ENCODE data around the gene XPC.
A peak's percentile ranks its signal among the peaks of the same experiment; 100 is the strongest.

The XPC gene

GRCh38 chr3:14147617-14148016 lies 30.8 kb downstream of the XPC start:
- DNase-seq (ENCODE audit: low spot score) = no peak

DNA sequence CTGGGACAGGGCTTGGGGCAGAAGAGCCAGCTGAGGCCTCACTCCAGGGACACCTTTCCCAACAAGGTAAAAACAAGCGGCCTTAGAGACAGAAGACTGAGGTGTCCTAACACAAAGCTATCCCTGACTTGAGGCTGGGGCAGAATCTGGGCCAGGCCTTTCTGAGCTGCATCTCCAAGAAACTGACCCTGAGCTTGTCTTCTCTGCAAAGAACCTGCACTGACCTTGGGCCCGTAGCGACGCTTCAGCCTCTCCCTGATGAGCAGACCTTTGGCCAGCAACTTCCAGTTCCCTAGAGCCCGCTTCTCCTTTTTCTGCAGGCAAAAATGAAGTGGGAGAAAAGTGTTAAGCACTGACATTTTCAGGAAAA lies 31.4 kb downstream of the XPC start:
- no peak for DNase-seq (ENCODE audit: low spot score)

- DNase-seq (ENCODE audit: low spot score) = no peak
Measured at GRCh38 chr3:14146381-14147065, 31.9 kb downstream of the XPC start.

DNA sequence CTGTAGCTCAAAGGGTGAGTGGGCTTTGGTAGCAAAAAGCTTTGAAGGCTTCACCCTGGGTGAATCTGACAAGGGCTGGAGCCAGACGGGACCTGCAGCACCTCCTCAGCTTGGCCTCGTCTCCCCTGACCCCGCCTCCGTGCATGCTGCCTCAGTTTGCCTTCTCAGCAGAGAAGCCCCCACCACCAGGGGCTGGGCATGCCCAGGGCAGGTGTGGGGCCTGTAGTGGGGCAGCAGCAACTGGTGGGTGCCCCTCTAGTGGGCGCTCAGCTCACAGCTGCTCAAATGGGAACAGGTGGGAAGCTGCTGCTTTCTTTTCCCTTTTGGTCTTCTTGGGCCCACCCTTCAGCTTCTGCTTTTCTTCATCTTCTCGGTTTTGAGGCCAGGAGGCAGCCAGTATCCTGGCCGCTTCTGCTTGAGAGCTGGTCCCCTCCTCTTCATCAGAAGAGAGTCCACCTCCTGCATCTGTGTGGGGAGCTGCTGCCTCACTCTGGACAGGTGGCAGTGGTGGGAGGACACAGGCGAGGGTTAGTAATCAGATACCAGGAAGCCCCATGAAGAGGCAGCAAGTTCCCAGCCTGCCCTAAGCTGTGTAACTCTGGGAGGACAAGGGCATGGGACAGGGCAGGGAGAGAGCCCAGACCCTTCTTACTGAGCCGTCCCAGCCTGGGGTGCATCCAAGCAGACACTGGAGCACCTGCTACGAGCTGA lies 32.6 kb downstream of the XPC start:
- DNase-seq (ENCODE audit: low spot score) = no peak

GRCh38 chr3:14145236-14145635 lies 33.2 kb downstream of the XPC start:
- peak; percentile 40 for DNase-seq (ENCODE audit: low spot score)

- peak; percentile 99 for DNase-seq (ENCODE audit: low spot score)
Measured at GRCh38 chr3:14144423-14145075, 33.9 kb downstream of the XPC start.

- DNase-seq (ENCODE audit: low spot score) = peak; percentile 92
Measured at GRCh38 chr3:14143271-14144225, 34.9 kb downstream of the XPC start.

GRCh38 chr3:14142567-14143270 lies 35.7 kb downstream of the XPC start:
- no peak for DNase-seq (ENCODE audit: low spot score)

GRCh38 chr3:14141602-14142341 lies 36.6 kb downstream of the XPC start:
- no peak for DNase-seq (ENCODE audit: low spot score)

- DNase-seq (ENCODE audit: low spot score) = no peak
Measured at GRCh38 chr3:14141144-14141543, 37.3 kb downstream of the XPC start.

DNA sequence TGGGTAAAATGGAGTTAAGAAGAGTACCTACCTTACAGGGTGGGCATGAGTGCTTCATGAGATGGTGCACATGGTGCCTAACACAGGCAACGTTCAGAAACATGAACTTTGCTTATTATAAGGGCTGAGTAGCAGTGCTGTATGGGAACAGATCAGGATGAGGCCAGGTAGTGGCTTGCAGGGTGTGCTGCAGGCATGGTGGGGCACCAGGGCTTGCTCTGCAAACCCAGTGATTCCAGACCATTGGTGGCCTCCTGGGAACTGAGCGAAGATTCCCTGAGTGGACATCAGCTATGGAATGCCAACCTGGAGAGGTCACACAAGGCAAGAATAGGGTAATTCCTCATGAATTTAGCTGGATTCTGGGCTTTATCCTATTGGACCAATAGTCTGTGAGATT lies 37.7 kb downstream of the XPC start:
- DNase-seq (ENCODE audit: low spot score) = no peak

GRCh38 chr3:14139771-14140170 lies 38.6 kb downstream of the XPC start:
- DNase-seq (ENCODE audit: low spot score) = no peak

DNA sequence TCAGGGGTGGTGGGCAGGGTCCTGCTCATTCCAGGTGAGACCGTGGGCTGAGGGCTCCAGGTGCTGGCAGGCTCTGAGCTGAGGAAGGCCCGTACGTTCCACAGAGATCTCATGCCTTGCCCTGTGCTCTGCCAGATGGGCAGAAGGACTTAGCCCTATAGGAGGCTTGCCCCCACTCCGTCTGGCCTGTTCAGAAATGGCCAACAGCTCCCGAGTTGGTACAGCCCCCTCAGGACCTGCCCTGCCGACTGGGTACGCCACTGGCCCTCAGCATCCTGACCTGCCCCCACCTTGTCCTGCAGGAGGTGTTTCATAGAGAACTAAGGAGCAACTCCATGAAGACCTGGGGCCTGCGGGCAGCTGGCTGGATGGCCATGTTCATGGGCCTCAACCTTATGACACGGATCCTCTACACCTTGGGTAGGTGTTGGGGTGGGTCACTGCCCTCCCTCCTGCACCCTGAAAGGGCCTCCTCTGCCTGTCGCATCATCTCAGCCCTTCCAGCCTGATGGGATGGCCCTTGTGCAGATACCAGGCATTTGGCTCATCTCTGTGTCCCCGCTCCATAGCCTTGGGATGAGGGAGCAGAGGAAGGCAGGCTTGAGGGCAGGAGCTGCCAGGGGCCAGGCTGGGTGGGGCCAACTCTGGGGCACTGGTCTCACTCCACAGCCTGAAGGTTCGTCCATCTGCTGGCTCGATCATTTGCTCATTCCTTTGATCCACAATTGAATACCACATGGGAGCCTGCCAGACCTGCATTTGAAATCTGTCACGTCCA lies 39.3 kb downstream of the XPC start:
- no peak for DNase-seq (ENCODE audit: low spot score)

DNA sequence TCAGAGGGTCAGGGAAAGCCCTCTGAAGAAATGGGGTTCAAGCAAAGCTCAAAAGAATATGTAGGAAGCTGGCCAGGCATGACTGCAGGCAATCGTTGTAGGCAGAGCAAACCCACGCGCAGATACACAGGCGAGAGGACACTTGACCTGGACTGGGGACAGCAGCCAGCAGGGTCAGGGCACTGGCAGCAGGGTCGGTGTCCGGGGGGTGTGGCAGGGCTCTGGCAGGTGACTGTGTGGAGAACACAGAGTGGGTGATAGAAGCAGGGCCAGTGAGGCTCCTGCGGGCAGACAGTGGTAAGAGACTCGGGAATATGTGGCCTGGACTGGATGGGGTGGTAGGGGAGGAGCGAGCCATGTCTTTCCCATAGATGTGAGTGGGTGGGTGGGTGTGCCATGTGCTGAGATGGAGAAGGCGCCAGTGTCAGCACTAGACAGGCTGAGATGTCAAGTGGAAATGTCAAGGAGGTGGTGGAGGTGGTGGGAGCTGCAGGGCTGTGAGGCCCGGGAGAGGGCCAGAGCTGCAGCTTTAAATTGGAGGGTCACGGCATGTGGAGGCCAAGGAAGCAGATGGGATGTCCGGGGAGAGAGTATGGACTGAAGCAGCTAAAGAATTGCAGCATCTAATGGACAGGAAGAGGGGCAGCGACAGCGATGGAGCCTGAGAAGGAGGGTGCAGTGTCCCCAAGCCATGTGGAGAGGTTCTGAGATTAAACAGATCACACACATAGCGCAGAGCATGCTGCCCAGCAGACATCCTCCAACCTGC lies 40.1 kb downstream of the XPC start:
- DNase-seq (ENCODE audit: low spot score) = no peak

- peak; percentile 80 for DNase-seq (ENCODE audit: low spot score)
Measured at GRCh38 chr3:14137445-14137844, 41.0 kb downstream of the XPC start.

- DNase-seq (ENCODE audit: low spot score) = peak; percentile 42
Measured at GRCh38 chr3:14137004-14137403, 41.4 kb downstream of the XPC start.

- DNase-seq (ENCODE audit: low spot score) = no peak
Measured at GRCh38 chr3:14135581-14135980, 42.8 kb downstream of the XPC start.

DNA sequence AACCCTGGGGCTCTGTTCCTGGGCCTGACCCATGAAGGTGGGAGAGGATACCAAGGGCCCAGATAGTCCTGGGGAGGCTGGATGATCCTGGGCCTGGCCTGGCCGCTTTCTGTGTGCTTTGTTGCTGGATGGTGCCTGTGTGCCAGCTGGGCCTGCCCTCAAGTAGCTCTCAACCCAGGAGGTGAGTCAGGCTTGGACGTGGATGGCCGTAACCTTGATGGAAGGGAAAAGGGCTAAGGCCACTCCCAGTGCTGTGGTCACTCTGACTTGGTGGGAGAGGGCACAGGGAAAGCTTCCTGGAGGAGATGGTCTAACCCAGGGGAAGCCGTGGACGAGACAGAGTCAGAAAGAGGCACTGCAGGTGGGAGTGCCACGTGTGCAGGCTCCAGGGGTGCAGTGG lies 44.1 kb downstream of the XPC start:
- DNase-seq (ENCODE audit: low spot score) = no peak

DNA sequence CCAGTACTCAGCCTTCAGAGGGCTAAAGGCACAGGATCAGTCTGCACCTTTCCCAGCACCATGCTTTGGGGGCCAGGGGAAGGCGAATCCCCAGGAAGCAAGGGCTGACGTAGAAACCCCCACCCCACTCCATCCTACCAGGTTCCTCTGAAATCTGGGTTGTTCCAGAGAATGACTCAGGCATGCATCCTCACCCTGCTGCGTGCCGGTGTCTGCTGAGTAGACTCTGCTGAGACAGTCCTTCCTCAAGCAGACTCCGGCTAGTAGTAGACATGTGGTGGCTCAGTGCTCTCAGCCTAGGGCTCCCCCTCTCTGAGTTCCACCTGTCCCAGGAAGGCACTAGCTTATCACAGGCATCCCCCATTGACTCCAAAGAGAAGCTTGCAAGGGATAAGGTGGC lies 44.5 kb downstream of the XPC start:
- peak; percentile 40 for DNase-seq (ENCODE audit: low spot score)
